OCI-LY7 (cell line): Measurements from ENCODE around the gene ILDR2. TPM values are rescaled to one million over a fixed set of nuclear protein-coding genes. Genes with fewer than 3 reads are reported as not detected.

Source experiments
- BruUV-seq: library from RNA; stranded (reverse); fragments of 400-500 nt; replicated peaks from 2 replicates; lab custom pipeline; 2021; lab: Mats Ljungman, UMichigan
- CTCF ChIA-PET: fragments of 300-600 bp; sonication (Branson Sonifier 250); formaldehyde crosslinking; loops from one replicate; lab custom pipeline; 2022; ENCODE audit warnings: antibody characterized with exemption; ENCODE audit not compliant: unreplicated experiment; lab: Charles Lee
- POLR2A ChIA-PET: fragments of 300-600 bp; sonication (Branson Sonifier 250); formaldehyde crosslinking; loops from one replicate; lab custom pipeline; 2022; ENCODE audit warnings: antibody characterized with exemption; lab: Charles Lee
- DNase-seq: peaks from one replicate; pipeline ENCODE4 v3.0.0-alpha.2; 2015; ENCODE audit warnings: low spot score
- H2AFZ ChIP-seq: fragments of 200-600 bp; sonication (generic), shearing (Covaris generic); 2 replicates; pipeline ENCODE4 v1.6.1; 2014; ENCODE audit warnings: mild to moderate bottlenecking, antibody characterized with exemption, low read length, moderate library complexity
- H3K27ac ChIP-seq: fragments of 200-600 bp; sonication (generic); 2 replicates; pipeline ENCODE4 v1.5.1; 2014; ENCODE audit warnings: mixed run types, low read depth, mild to moderate bottlenecking, moderate library complexity, low read length, inconsistent platforms; ENCODE audit not compliant: poor library complexity, severe bottlenecking
- H3K36me3 ChIP-seq: fragments of 200-600 bp; sonication (generic); 2 replicates; pipeline ENCODE4 v1.6.1; 2014; ENCODE audit warnings: mild to moderate bottlenecking, antibody characterized with exemption, low read length, moderate library complexity, mixed read lengths; ENCODE audit not compliant: insufficient read depth
- H3K4me1 ChIP-seq: fragments of 200-600 bp; sonication (generic); 2 replicates; pipeline ENCODE4 v1.5.1; 2014; ENCODE audit warnings: mild to moderate bottlenecking, low read length; ENCODE audit not compliant: insufficient read depth, poor library complexity, severe bottlenecking
- H3K4me2 ChIP-seq: fragments of 200-600 bp; sonication (generic); 2 replicates; pipeline ENCODE4 v1.6.1; 2014; ENCODE audit warnings: mild to moderate bottlenecking, low read length
- H3K4me3 ChIP-seq: fragments of 200-600 bp; sonication (generic); 2 replicates; pipeline ENCODE4 v1.5.1; 2014; ENCODE audit warnings: mild to moderate bottlenecking, low read depth, low read length; ENCODE audit not compliant: poor library complexity, severe bottlenecking
- H3K79me2 ChIP-seq: fragments of 200-600 bp; sonication (generic); 2 replicates; pipeline ENCODE4 v1.6.1; 2016; ENCODE audit warnings: low read depth, mild to moderate bottlenecking, low read length, moderate library complexity, mixed read lengths; ENCODE audit not compliant: insufficient read depth
- H3K9me2 ChIP-seq: fragments of 200-600 bp; sonication (generic); 2 replicates; pipeline ENCODE4 v1.6.1; 2016; ENCODE audit warnings: mild to moderate bottlenecking, low read length, mixed read lengths; ENCODE audit not compliant: insufficient read depth
- H3K9me3 ChIP-seq: fragments of 200-600 bp; sonication (generic); 2 replicates; pipeline ENCODE4 v1.6.1; 2014; ENCODE audit warnings: mild to moderate bottlenecking, mixed run types, low read length, mixed read lengths
- H4K20me1 ChIP-seq: fragments of 200-600 bp; sonication (generic); 2 replicates; pipeline ENCODE4 v1.6.1; 2014; ENCODE audit warnings: mild to moderate bottlenecking, antibody characterized with exemption, low read length, moderate library complexity, mixed read lengths; ENCODE audit not compliant: insufficient read depth
- EZH2phosphoT487 ChIP-seq: fragments of 200-600 bp; sonication (generic); IDR thresholded peaks from 2 replicates; pipeline ENCODE4 v1.6.1; 2018; ENCODE audit warnings: low read depth, borderline replicate concordance, mild to moderate bottlenecking, mixed run types, antibody characterized with exemption, low read length, moderate library complexity, mixed read lengths
- intact Hi-C: fragments of 100-400 bp; cut with micrococcal nuclease; formaldehyde crosslinking; loops from one replicate; pipeline ENCODE4 v1.10.0; 2022; ENCODE audit not compliant: unreplicated experiment
- total RNA-seq, 2 experiments: library from RNA; depleted of rRNA in 1 of 2; stranded (reverse); fragments of >200 nt in 1 of 2; shearing (Covaris generic) in 1 of 2; gene quantifications; 2 replicates each; pipeline ENCODE4 v1.2.3, GENCODE V29; 2014 to 2022
- TF ChIP-seq, protein P1 (sequence below): fragments of 200-600 bp; sonication (generic); conservative IDR thresholded peaks from 2 replicates; pipeline ENCODE4 v1.5.1; 2014; ENCODE audit warnings: mild to moderate bottlenecking, antibody characterized with exemption, low read length, moderate library complexity, mixed read lengths

ILDR2 gene
- total RNA-seq, 2 experiments from 2014 or later = 3.2 to 5.3 TPM

DNA sequence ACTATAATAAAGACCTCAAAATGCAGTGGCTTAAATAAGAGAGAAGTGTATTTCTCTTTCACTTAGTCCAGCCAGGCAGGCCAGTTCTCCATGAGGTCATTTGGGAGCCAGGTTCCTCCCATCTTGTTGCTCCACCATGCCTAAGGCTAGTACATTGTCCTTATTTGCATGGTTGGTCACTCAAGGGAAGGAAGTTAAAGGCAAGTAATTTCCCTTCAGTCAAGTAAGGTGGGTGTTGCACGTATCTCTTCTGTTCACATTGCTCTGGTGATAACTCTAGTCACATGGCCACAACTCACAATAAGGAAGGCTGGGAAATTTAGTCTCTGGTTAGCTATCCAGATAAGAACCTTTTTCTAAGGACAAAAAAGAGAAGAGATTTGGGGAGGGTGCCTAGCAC, 72.1 kb downstream of the ILDR2 start:
- no peak overlapping the region for H2AFZ ChIP-seq
- ChIA-PET CTCF (no interaction called here), POLR2A (interaction anchor here (0.6 to 1.0 kb wide), 2 partner anchors 13 to 292 kb away, joined by 3 to 6 read pairs; no protein-coding TSS in a partner anchor)
- H4K20me1 ChIP-seq = no peaks in the 10 kb centered on the region
- no TSS peak for BruUV-seq
- H3K36me3 ChIP-seq = no peaks in the 10 kb centered on the region
- intact Hi-C loops = no loop called here
- H3K27ac ChIP-seq = no peak overlapping the region
- no peak for TF ChIP-seq EZH2phosphoT487
- TF ChIP-seq, protein P1, sequence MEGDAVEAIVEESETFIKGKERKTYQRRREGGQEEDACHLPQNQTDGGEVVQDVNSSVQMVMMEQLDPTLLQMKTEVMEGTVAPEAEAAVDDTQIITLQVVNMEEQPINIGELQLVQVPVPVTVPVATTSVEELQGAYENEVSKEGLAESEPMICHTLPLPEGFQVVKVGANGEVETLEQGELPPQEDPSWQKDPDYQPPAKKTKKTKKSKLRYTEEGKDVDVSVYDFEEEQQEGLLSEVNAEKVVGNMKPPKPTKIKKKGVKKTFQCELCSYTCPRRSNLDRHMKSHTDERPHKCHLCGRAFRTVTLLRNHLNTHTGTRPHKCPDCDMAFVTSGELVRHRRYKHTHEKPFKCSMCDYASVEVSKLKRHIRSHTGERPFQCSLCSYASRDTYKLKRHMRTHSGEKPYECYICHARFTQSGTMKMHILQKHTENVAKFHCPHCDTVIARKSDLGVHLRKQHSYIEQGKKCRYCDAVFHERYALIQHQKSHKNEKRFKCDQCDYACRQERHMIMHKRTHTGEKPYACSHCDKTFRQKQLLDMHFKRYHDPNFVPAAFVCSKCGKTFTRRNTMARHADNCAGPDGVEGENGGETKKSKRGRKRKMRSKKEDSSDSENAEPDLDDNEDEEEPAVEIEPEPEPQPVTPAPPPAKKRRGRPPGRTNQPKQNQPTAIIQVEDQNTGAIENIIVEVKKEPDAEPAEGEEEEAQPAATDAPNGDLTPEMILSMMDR = no peak
- H3K9me3 ChIP-seq = no peaks in the 10 kb centered on the region
- peaks cover 4% of the 10 kb centered on the region for H3K4me1 ChIP-seq
- no peak for DNase-seq
- H3K9me2 ChIP-seq = no peaks in the 10 kb centered on the region
- H3K4me2 ChIP-seq = no peak overlapping the region
- H3K79me2 ChIP-seq = no peaks in the 10 kb centered on the region
- no peak overlapping the region for H3K4me3 ChIP-seq

DNA sequence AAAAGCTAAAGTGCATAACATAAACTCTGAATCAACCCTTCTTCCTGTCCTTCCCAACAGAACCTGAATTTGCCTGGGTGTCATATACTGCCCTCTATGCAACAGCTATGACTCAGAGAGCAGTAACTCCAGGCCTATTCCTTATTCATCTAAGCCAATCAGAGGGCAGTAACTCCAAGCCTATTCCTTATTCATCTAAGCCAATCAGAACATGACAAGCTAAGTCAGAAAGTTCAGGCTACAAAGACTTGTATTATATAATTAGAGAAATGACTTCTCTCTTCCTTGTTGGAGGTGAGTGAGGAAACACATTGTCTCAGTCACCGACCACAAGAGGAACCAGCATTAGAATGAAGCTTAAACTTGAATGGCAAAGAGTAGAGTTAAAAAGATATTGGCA, 73.1 kb downstream of the ILDR2 start:
- H3K9me2 ChIP-seq = no peaks in the 10 kb centered on the region
- no peak for DNase-seq
- POLR2A ChIA-PET = no interaction called here
- no peak overlapping the region for H3K27ac ChIP-seq
- H3K4me2 ChIP-seq = no peak overlapping the region
- intact Hi-C loops = no loop called here
- no peaks in the 10 kb centered on the region for H4K20me1 ChIP-seq
- H3K4me3 ChIP-seq = no peak overlapping the region
- no TSS peak for BruUV-seq
- CTCF ChIA-PET = interaction anchor here (1.1 kb wide), 1 partner anchor 8 kb away, joined by 3 read pairs; no protein-coding TSS in a partner anchor
- no peak overlapping the region for H2AFZ ChIP-seq
- H3K9me3 ChIP-seq = 0 out of 2 replicates have a peak, but pooled peaks cover 2% of the 10 kb centered on the region
- H3K36me3 ChIP-seq = no peaks in the 10 kb centered on the region
- TF ChIP-seq EZH2phosphoT487 = no peak
- TF ChIP-seq, protein P1 = no peak
- H3K4me1 ChIP-seq = no peaks in the 10 kb centered on the region
- H3K79me2 ChIP-seq = no peaks in the 10 kb centered on the region

DNA sequence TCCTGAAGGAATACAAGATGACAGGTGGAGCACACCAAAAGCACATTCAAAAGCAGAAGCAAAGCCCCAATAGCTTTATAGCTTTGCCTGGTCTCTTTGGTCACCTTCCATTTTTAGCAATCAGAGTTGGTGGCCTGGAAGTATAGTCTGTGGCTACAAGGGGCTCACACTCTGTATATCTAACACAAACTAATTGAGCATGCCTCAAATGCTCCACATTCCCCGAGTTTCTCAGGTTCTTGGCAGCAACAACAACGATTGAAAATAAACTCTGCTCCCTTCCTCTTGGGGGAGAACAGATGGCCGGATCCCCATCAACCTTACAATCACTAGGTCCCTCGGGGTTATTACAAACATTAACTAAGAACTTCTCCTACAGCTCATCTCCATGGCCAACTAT, 74.4 kb downstream of the ILDR2 start:
- TF ChIP-seq, protein P1 = no peak
- no peak for TF ChIP-seq EZH2phosphoT487
- Histone ChIP-seq H3K4me1 (no peaks in the 10 kb centered on the region), H3K36me3 (no peaks in the 10 kb centered on the region), H2AFZ (no peak overlapping the region), H3K27ac (no peak overlapping the region), H3K9me2 (no peaks in the 10 kb centered on the region), H3K4me2 (no peak overlapping the region), H3K4me3 (no peak overlapping the region), H4K20me1 (no peaks in the 10 kb centered on the region), H3K9me3 (0 out of 2 replicates have a peak, but pooled peaks cover 4% of the 10 kb centered on the region), H3K79me2 (no peaks in the 10 kb centered on the region)
- ChIA-PET POLR2A (interaction anchor here (0.5 to 1.3 kb wide), 2 partner anchors 8 to 332 kb away, joined by 3 read pairs; no protein-coding TSS in a partner anchor), CTCF (interaction anchor here (1.0 kb wide), 1 partner anchor 160 kb away, joined by 3 read pairs; no protein-coding TSS in a partner anchor)
- DNase-seq = no peak
- intact Hi-C loops = no loop called here
- BruUV-seq = no TSS peak
